Activated T-helper 17 cell treated with anti-CD3 and anti-CD28 coated beads, Interleukin-2, amount 50 U/mL, for 72 hours (primary cell): Measurements from ENCODE around the gene DRD1. TPM values are rescaled to one million over a fixed set of nuclear protein-coding genes. Genes with fewer than 3 reads are reported as not detected.
"Not testable (repeated sequence)": the region's sequence is repeated elsewhere in the genome, so short reads cannot be mapped to it uniquely, and the experiment has no call there.

Experiments
- ATAC-seq: fragments of 150-1000 bp; cut with Tn5 transposase; replicated peaks from 2 replicates; pipeline ENCODE4 v1.10.0; 2021; ENCODE audit warnings: mild to moderate bottlenecking, moderate library complexity
- H3K27ac Mint-ChIP-seq: one replicate; pipeline ENCODE4 v1.8.0; 2022; ENCODE audit warnings: mixed read lengths
- H3K27me3 Mint-ChIP-seq: one replicate; pipeline ENCODE4 v1.8.0; 2022; ENCODE audit warnings: mixed read lengths
- H3K36me3 Mint-ChIP-seq: one replicate; pipeline ENCODE4 v1.8.0; 2022; ENCODE audit warnings: low read depth, mild to moderate bottlenecking, mixed read lengths
- H3K4me1 Mint-ChIP-seq: one replicate; pipeline ENCODE4 v1.8.0; 2022; ENCODE audit warnings: mixed read lengths
- H3K4me3 Mint-ChIP-seq: one replicate; pipeline ENCODE4 v1.8.0; 2022; ENCODE audit warnings: mild to moderate bottlenecking, mixed read lengths
- H3K9me3 Mint-ChIP-seq: one replicate; pipeline ENCODE4 v1.8.0; 2022; ENCODE audit warnings: mixed read lengths
- total RNA-seq, 2 donors: library from RNA; stranded (reverse); gene quantifications; one replicate each; pipeline ENCODE4 v1.2.3, GENCODE V29; 2022

DRD1 gene
- total RNA-seq, 2 donors from 2014 or later = not detected

- not testable (repeated sequence) for H3K27ac Mint-ChIP-seq, H3K4me1 Mint-ChIP-seq
Measured at GRCh38 chr5:175424594-175424993, 19.4 kb downstream of the DRD1 start.

GRCh38 chr5:175422058-175422457, 21.9 kb downstream of the DRD1 start:
- Mint-ChIP-seq H3K9me3 (no peaks in the 10 kb centered on the region), H3K36me3 (no peaks in the 10 kb centered on the region), H3K27me3 (peaks cover 48% of the 10 kb centered on the region), H3K27ac (no peak overlapping the region), H3K4me3 (no peak overlapping the region), H3K4me1 (no peaks in the 10 kb centered on the region)
- no peak for ATAC-seq

More at GRCh38 chr5:175424594-175424993, 19.4 kb downstream of the DRD1 start:
- H3K4me3 Mint-ChIP-seq, ATAC-seq, H3K9me3 Mint-ChIP-seq, H3K36me3 Mint-ChIP-seq: not testable (repeated sequence)
- H3K27me3 Mint-ChIP-seq = peaks cover 49% of the 10 kb centered on the region

- H3K27me3 Mint-ChIP-seq = peaks cover 53% of the 10 kb centered on the region
- no peak overlapping the region for H3K27ac Mint-ChIP-seq
- H3K36me3 Mint-ChIP-seq = no peaks in the 10 kb centered on the region
- no peaks in the 10 kb centered on the region for H3K9me3 Mint-ChIP-seq
- ATAC-seq = no peak
- no peak overlapping the region for H3K4me3 Mint-ChIP-seq
- H3K4me1 Mint-ChIP-seq = no peaks in the 10 kb centered on the region
Measured at GRCh38 chr5:175420383-175420782, 23.6 kb downstream of the DRD1 start.

- H3K27me3 Mint-ChIP-seq = peaks cover 52% of the 10 kb centered on the region
- H3K4me1 Mint-ChIP-seq = no peaks in the 10 kb centered on the region
- H3K27ac Mint-ChIP-seq = no peak overlapping the region
- ATAC-seq = no peak
- no peaks in the 10 kb centered on the region for H3K36me3 Mint-ChIP-seq
- no peaks in the 10 kb centered on the region for H3K9me3 Mint-ChIP-seq
- H3K4me3 Mint-ChIP-seq = no peak overlapping the region
Measured at GRCh38 chr5:175418251-175418650, 25.7 kb downstream of the DRD1 start.

GRCh38 chr5:175417384-175417783, 26.6 kb downstream of the DRD1 start:
- no peak for ATAC-seq
- no peaks in the 10 kb centered on the region for H3K9me3 Mint-ChIP-seq
- no peaks in the 10 kb centered on the region for H3K4me1 Mint-ChIP-seq
- H3K27me3 Mint-ChIP-seq = peaks cover 46% of the 10 kb centered on the region
- H3K4me3 Mint-ChIP-seq = no peak overlapping the region
- no peaks in the 10 kb centered on the region for H3K36me3 Mint-ChIP-seq
- no peak overlapping the region for H3K27ac Mint-ChIP-seq

- Mint-ChIP-seq H3K27ac (no peak overlapping the region), H3K9me3 (no peaks in the 10 kb centered on the region), H3K27me3 (peaks cover 36% of the 10 kb centered on the region), H3K36me3 (no peaks in the 10 kb centered on the region), H3K4me1 (no peaks in the 10 kb centered on the region), H3K4me3 (no peak overlapping the region)
- no peak for ATAC-seq
Measured at GRCh38 chr5:175415303-175415702, 28.7 kb downstream of the DRD1 start.

GRCh38 chr5:175410926-175411325, 33.1 kb downstream of the DRD1 start:
- H3K4me1 Mint-ChIP-seq = no peaks in the 10 kb centered on the region
- H3K27me3 Mint-ChIP-seq = peaks cover 24% of the 10 kb centered on the region
- H3K27ac Mint-ChIP-seq = no peak overlapping the region
- no peak for ATAC-seq
- H3K9me3 Mint-ChIP-seq = no peaks in the 10 kb centered on the region
- no peaks in the 10 kb centered on the region for H3K36me3 Mint-ChIP-seq
- H3K4me3 Mint-ChIP-seq = no peak overlapping the region

- Mint-ChIP-seq H3K4me1 (no peaks in the 10 kb centered on the region), H3K27ac (no peak overlapping the region), H3K36me3 (no peaks in the 10 kb centered on the region), H3K4me3 (no peak overlapping the region), H3K9me3 (peaks cover 3% of the 10 kb centered on the region), H3K27me3 (peaks cover 6% of the 10 kb centered on the region)
- no peak for ATAC-seq
Measured at GRCh38 chr5:175406300-175406699, 37.7 kb downstream of the DRD1 start.

GRCh38 chr5:175397590-175398297, 46.2 kb downstream of the DRD1 start:
- H3K27me3 Mint-ChIP-seq = peaks cover 11% of the 10 kb centered on the region
- H3K36me3 Mint-ChIP-seq, ATAC-seq, H3K27ac Mint-ChIP-seq, H3K4me1 Mint-ChIP-seq, H3K9me3 Mint-ChIP-seq, H3K4me3 Mint-ChIP-seq: not testable (repeated sequence)

GRCh38 chr5:175395430-175395829, 48.6 kb downstream of the DRD1 start:
- ATAC-seq, H3K4me1 Mint-ChIP-seq, H3K4me3 Mint-ChIP-seq, H3K36me3 Mint-ChIP-seq, H3K9me3 Mint-ChIP-seq, H3K27ac Mint-ChIP-seq: not testable (repeated sequence)
- peaks cover 16% of the 10 kb centered on the region for H3K27me3 Mint-ChIP-seq

GRCh38 chr5:175394601-175395000, 49.4 kb downstream of the DRD1 start:
- Mint-ChIP-seq H3K4me3 (no peak overlapping the region), H3K36me3 (no peaks in the 10 kb centered on the region), H3K27ac (no peak overlapping the region), H3K9me3 (no peaks in the 10 kb centered on the region), H3K27me3 (peaks cover 14% of the 10 kb centered on the region), H3K4me1 (no peaks in the 10 kb centered on the region)
- no peak for ATAC-seq

- Mint-ChIP-seq H3K27ac (no peak overlapping the region), H3K4me3 (no peak overlapping the region), H3K36me3 (no peaks in the 10 kb centered on the region), H3K27me3 (peaks cover 15% of the 10 kb centered on the region), H3K9me3 (no peaks in the 10 kb centered on the region), H3K4me1 (no peaks in the 10 kb centered on the region)
- no peak for ATAC-seq
Measured at GRCh38 chr5:175393897-175394296, 50.1 kb downstream of the DRD1 start.

- Mint-ChIP-seq H3K27me3 (peaks cover 23% of the 10 kb centered on the region), H3K4me3 (no peak overlapping the region), H3K9me3 (no peaks in the 10 kb centered on the region)
Measured at GRCh38 chr5:175392236-175392635, 51.7 kb downstream of the DRD1 start.

GRCh38 chr5:175390352-175391083, 53.5 kb downstream of the DRD1 start:
- Mint-ChIP-seq H3K27me3 (peaks cover 17% of the 10 kb centered on the region), H3K36me3 (no peaks in the 10 kb centered on the region), H3K9me3 (no peaks in the 10 kb centered on the region), H3K27ac (no peak overlapping the region), H3K4me1 (no peaks in the 10 kb centered on the region), H3K4me3 (no peak overlapping the region)
- no peak for ATAC-seq

More at GRCh38 chr5:175392236-175392635, 51.7 kb downstream of the DRD1 start:
- Mint-ChIP-seq H3K36me3 (no peaks in the 10 kb centered on the region), H3K27ac (no peak overlapping the region), H3K4me1 (no peaks in the 10 kb centered on the region)
- no peak for ATAC-seq
